CD8-positive, alpha-beta memory T cell (primary cell): ENCODE measurements around the gene PLEKHM3. TPM values are rescaled to one million over a fixed set of nuclear protein-coding genes. Genes with fewer than 3 reads are reported as not detected.
A peak's percentile ranks its signal among the peaks of the same experiment; 100 is the strongest.
"Not testable (repeated sequence)": the region's sequence is repeated elsewhere in the genome, so short reads cannot be mapped to it uniquely, and the experiment has no call there.

Experiments used
- CTCF ChIA-PET: fragments of 350-600 bp; sonication (Branson Sonifier 250); formaldehyde crosslinking; loops from one replicate; lab custom pipeline; 2021; ENCODE audit warnings: antibody characterized with exemption; lab: Charles Lee
- POLR2A ChIA-PET: fragments of 350-600 bp; sonication (Branson Sonifier 250); formaldehyde crosslinking; loops from one replicate; lab custom pipeline; 2021; ENCODE audit warnings: antibody characterized with exemption; lab: Charles Lee
- DNase-seq, 5 donors: peaks; one replicate each; pipeline versions ENCODE4 v3.0.0 to v3.0.0-alpha.2; 2020 to 2022; ENCODE audit warnings: mixed read lengths in 1 of 5
- H3K27ac ChIP-seq: one replicate; pipeline ENCODE4 v1.7.0; 2013; ENCODE audit warnings: low read depth, mild to moderate bottlenecking, low read length, moderate library complexity
- H3K27me3 ChIP-seq: 2 replicates; pipeline ENCODE4 v1.7.0; 2013; ENCODE audit warnings: low read length, mild to moderate bottlenecking; ENCODE audit not compliant: insufficient read depth, poor library complexity, severe bottlenecking
- H3K36me3 ChIP-seq: 2 replicates; pipeline ENCODE4 v1.7.0; 2013; ENCODE audit warnings: mild to moderate bottlenecking, low read length, moderate library complexity; ENCODE audit not compliant: insufficient read depth
- H3K4me1 ChIP-seq: 2 replicates; pipeline ENCODE4 v1.7.0; 2013; ENCODE audit warnings: mild to moderate bottlenecking, low read length, moderate library complexity; ENCODE audit not compliant: insufficient read depth
- H3K4me3 ChIP-seq: 2 replicates; pipeline ENCODE4 v1.7.0; 2013; ENCODE audit warnings: mild to moderate bottlenecking, low read length
- H3K9me3 ChIP-seq: 2 replicates; pipeline ENCODE4 v1.7.0; 2013; ENCODE audit warnings: mild to moderate bottlenecking, low read length
- H3K27ac Mint-ChIP-seq, 8 donors: one replicate each; pipeline ENCODE4 v1.8.0; 2020 to 2021; ENCODE audit warnings: mixed read lengths in 8 of 8, mild to moderate bottlenecking in 6 of 8, inconsistent platforms in 3 of 8, moderate library complexity in 3 of 8
- H3K27me3 Mint-ChIP-seq, 2 donors: one replicate each; pipeline ENCODE4 v1.8.0; 2020 to 2021; ENCODE audit warnings: mixed read lengths in 2 of 2, mild to moderate bottlenecking in 1 of 2, moderate library complexity in 1 of 2
- H3K36me3 Mint-ChIP-seq, 3 donors: one replicate each; pipeline ENCODE4 v1.8.0; 2020 to 2021; ENCODE audit warnings: mixed read lengths in 3 of 3, inconsistent platforms in 1 of 3, mild to moderate bottlenecking in 1 of 3
- H3K4me1 Mint-ChIP-seq, 3 donors: one replicate each; pipeline ENCODE4 v1.8.0; 2020 to 2021; ENCODE audit warnings: mixed read lengths in 3 of 3, inconsistent platforms in 1 of 3, mild to moderate bottlenecking in 1 of 3
- H3K4me3 Mint-ChIP-seq, 7 donors: one replicate each; pipeline ENCODE4 v1.8.0; 2020 to 2021; ENCODE audit warnings: mixed read lengths in 7 of 7, mild to moderate bottlenecking in 6 of 7, moderate library complexity in 4 of 7, inconsistent platforms in 2 of 7
- H3K9me3 Mint-ChIP-seq, 5 donors: one replicate each; pipeline ENCODE4 v1.8.0; 2020 to 2022; ENCODE audit warnings: mixed read lengths in 5 of 5, mild to moderate bottlenecking in 3 of 5, moderate library complexity in 2 of 5, inconsistent platforms in 1 of 5
- polyA plus RNA-seq: library from polyadenylated mRNA; unstranded; fragments of 300-500 nt; fragmentation: Illumina TruSeq; gene quantifications from one replicate; pipeline ENCODE4 v1.2.3, GENCODE V29; 2021
- total RNA-seq, 2 experiments: library from RNA; stranded (reverse); gene quantifications; one replicate each; pipeline ENCODE4 v1.2.3, GENCODE V29; 2021

The PLEKHM3 gene
- total and polyA plus RNA-seq, 3 experiments from 2014 or later = 4.4 to 7.2 (median 6.9) TPM

DNA sequence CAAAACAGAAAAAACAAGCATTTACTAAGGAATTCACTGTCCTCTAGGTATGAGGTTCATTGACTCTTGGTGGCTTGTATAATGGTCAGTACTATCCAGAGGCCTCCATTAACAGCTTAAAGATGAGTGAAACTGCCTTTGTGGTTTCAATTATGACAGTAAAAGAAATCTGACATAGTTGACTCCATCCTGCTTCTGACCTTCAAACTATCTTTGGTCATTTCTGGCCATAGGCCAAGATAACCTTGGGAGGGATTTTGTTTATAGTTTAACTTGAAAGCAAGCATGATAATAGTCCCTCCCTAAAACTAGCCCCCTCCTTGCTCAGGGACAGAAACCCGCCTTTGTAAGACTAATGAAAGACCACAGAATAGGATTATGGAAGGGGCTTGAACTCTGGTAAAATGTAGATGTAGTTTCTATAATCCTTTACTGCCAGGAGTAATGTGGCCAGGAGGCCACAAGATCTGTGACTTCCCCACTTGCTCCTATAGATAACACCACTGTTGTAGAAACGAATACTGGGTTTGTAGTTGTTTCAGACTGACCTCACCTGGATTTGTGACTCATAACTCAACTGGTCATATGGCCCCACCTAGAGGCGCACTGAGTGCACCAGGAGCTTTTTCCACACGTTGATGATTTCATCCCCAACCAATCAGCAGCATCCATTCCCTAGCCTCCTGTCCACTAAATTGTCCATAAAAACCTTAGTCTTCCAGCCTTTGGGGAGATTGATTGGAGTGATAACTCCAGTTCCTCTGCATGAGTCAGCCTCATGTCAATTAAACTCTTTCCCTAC is 8.6 kb upstream of the PLEKHM3 start:
- DNase-seq = peak in 3 of 5 donors; percentile 8 to 64 (median 27)
- no peaks in the 10 kb centered on the region for H3K4me1 ChIP-seq
- H3K36me3 ChIP-seq = no peaks in the 10 kb centered on the region
- H3K27me3 ChIP-seq = no peaks in the 10 kb centered on the region
- no peak overlapping the region for H3K27ac ChIP-seq
- H3K4me3 ChIP-seq = no peak overlapping the region
- no peaks in the 10 kb centered on the region for H3K9me3 ChIP-seq
- Mint-ChIP-seq H3K9me3 (no peaks in the 10 kb centered on the region), H3K4me1 (no peaks in the 10 kb centered on the region), H3K4me3 (no peak overlapping the region), H3K27ac (no peak overlapping the region), H3K36me3 (no peaks in the 10 kb centered on the region), H3K27me3 (peaks cover 2 to 10% of the 10 kb centered on the region in 2 donors)
- ChIA-PET POLR2A (no interaction called here), CTCF (interaction anchor here (1.1 to 2.8 kb wide), 5 partner anchors 27 to 408 kb away, joined by 3 to 10 read pairs (median 4); partner anchors contain the start of gene METTL21A)

DNA sequence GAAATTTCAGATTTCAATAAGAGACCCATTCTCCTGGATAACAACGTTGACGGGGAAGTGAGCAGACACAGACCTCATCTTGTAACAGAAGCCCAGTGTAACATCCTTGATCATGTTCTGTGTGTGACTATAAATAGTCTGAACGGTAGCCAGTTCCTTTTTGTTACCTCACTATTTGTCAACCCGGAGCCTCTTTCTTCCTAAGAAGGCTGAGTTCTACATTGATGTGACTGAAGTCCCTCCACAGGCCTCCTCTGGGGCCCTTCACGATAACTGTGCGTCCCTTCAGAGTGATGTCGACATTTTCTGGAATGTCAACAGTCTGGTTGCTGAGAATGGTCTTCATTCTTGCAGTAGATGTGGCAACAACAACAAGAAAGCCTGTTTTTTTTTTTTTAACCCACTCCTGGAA is 6.3 kb upstream of the PLEKHM3 start:
- Histone ChIP-seq H3K27ac (no peak overlapping the region), H3K4me1 (no peaks in the 10 kb centered on the region), H3K36me3 (no peaks in the 10 kb centered on the region), H3K27me3 (no peaks in the 10 kb centered on the region), H3K4me3 (no peak overlapping the region), H3K9me3 (no peaks in the 10 kb centered on the region)
- CTCF ChIA-PET = no interaction called here
- no peak for DNase-seq
- no peak overlapping the region for H3K27ac Mint-ChIP-seq
- peaks cover 2 to 10% of the 10 kb centered on the region in 2 donors for H3K27me3 Mint-ChIP-seq
- no peaks in the 10 kb centered on the region for H3K36me3 Mint-ChIP-seq
- POLR2A ChIA-PET = no interaction called here
- H3K4me1 Mint-ChIP-seq = no peaks in the 10 kb centered on the region
- H3K9me3 Mint-ChIP-seq = no peaks in the 10 kb centered on the region
- H3K4me3 Mint-ChIP-seq = no peak overlapping the region

DNA sequence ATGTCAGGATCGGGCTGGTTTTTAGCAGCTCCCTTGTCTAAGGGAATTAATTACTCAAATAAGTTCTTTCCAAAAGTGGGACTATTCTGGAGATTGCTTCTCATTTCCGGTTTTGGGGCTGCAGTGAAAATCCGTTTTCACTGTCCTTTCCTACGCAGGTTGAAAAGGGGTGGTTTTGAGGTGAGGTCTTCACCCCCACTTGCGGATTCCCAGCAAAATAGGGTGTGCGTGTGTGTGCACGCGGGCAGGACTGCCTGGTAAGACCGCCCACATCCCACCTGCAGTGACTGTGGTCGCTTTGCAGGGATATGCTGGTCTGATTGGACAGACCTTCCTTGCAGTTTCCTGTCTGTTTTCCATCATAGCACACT is 472 bp upstream of the PLEKHM3 start:
- Mint-ChIP-seq H3K9me3 (no peaks in the 10 kb centered on the region), H3K36me3 (peaks cover 0 to 12% (median 3%) of the 10 kb centered on the region in 3 donors), H3K27me3 (no peaks in the 10 kb centered on the region), H3K4me1 (peaks cover 26 to 34% (median 34%) of the 10 kb centered on the region in 3 donors), H3K27ac (peak overlapping the region; percentile 79 to 96 (median 94)), H3K4me3 (peak overlapping the region; percentile 90 to 100 (median 97))
- Histone ChIP-seq H3K4me3 (peak overlapping the region; percentile 79), H3K36me3 (no peaks in the 10 kb centered on the region), H3K9me3 (no peaks in the 10 kb centered on the region), H3K27ac (peak overlapping the region; percentile 68), H3K27me3 (no peaks in the 10 kb centered on the region), H3K4me1 (no peaks in the 10 kb centered on the region)
- ChIA-PET POLR2A (interaction anchor here (0.7 to 2.7 kb wide), 4 partner anchors 315 to 1940 kb away, joined by 3 to 13 read pairs (median 4); partner anchors contain the start of genes CCNYL1, CREB1 and INO80D), CTCF (interaction anchor here (1.2 to 3.8 kb wide), 3 partner anchors 15 to 400 kb away, joined by 3 to 12 read pairs (median 4); partner anchors contain the start of gene METTL21A)
- DNase-seq = peak in 1 of 5 donors; percentile 20

DNA sequence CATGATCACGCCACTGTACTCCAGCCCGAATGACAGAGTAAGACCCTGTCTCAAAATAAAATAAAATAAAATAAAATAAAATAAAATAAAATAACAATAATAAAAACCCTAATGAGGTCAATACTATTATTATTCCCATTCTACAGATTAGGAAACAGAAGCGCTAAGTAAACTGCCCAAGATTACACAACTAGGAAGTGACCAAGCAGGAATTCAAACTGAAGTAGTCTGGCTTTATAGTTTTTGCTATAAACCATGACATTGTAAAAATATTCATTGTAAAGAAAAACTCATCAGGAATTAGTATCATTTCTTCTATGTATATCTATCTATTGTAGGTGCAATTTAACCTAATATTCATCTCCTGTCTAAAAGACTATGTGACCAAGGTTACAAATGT is 1.2 kb downstream of the PLEKHM3 start:
- no peak overlapping the region for H3K4me3 ChIP-seq
- H3K4me3 Mint-ChIP-seq = peak overlapping the region in 5 of 7 donors; percentile 1 to 93 (median 27)
- H3K9me3 Mint-ChIP-seq = no peaks in the 10 kb centered on the region

DNA sequence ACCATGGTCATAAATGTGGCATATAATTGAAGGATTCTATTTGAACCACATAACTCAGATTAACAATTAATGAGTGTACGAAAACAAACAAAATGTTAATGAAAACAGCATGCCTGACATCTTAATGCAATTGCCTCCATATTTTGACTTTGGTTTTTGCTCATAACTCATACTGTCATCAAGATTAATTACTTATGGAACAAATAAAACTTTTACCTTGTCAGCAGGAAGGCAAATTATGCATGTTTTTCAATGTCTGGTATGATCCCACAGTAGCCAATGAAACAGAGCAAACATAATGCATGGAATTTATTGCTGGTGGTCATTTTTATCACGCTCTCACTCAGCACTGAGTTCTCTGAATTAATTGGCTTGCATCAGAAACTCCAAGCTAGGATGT is 5.1 kb downstream of the PLEKHM3 start:
- H3K36me3 Mint-ChIP-seq = peaks cover 3 to 28% (median 10%) of the 10 kb centered on the region in 3 donors
- peaks cover 35 to 64% (median 54%) of the 10 kb centered on the region in 3 donors for H3K4me1 Mint-ChIP-seq
- POLR2A ChIA-PET = no interaction called here
- Histone ChIP-seq H3K9me3 (no peaks in the 10 kb centered on the region), H3K4me1 (no peaks in the 10 kb centered on the region), H3K27ac (no peak overlapping the region), H3K4me3 (no peak overlapping the region), H3K36me3 (no peaks in the 10 kb centered on the region), H3K27me3 (no peaks in the 10 kb centered on the region)
- H3K27ac Mint-ChIP-seq = no peak overlapping the region
- H3K4me3 Mint-ChIP-seq = no peak overlapping the region
- DNase-seq = no peak
- H3K27me3 Mint-ChIP-seq = no peaks in the 10 kb centered on the region
- H3K9me3 Mint-ChIP-seq = no peaks in the 10 kb centered on the region
- CTCF ChIA-PET = no interaction called here

More for the DNA sequence above, 1.2 kb downstream of the PLEKHM3 start:
- DNase-seq = no peak
- Mint-ChIP-seq H3K27ac (peak overlapping the region in 1 of 8 donors; percentile 24), H3K27me3 (no peaks in the 10 kb centered on the region), H3K36me3 (peaks cover 3 to 21% (median 6%) of the 10 kb centered on the region in 3 donors), H3K4me1 (peaks cover 28 to 50% (median 47%) of the 10 kb centered on the region in 3 donors)
- Histone ChIP-seq H3K4me1 (no peaks in the 10 kb centered on the region), H3K36me3 (no peaks in the 10 kb centered on the region), H3K27me3 (no peaks in the 10 kb centered on the region), H3K9me3 (no peaks in the 10 kb centered on the region), H3K27ac (no peak overlapping the region)
- ChIA-PET CTCF (interaction anchor here (0.8 to 3.8 kb wide), 2 partner anchors 17 to 278 kb away, joined by 3 to 12 read pairs; no protein-coding TSS in a partner anchor), POLR2A (interaction anchor here (2.7 kb wide), 1 partner anchor 494 kb away, joined by 13 read pairs; the partner anchor contains the start of gene CREB1)

DNA sequence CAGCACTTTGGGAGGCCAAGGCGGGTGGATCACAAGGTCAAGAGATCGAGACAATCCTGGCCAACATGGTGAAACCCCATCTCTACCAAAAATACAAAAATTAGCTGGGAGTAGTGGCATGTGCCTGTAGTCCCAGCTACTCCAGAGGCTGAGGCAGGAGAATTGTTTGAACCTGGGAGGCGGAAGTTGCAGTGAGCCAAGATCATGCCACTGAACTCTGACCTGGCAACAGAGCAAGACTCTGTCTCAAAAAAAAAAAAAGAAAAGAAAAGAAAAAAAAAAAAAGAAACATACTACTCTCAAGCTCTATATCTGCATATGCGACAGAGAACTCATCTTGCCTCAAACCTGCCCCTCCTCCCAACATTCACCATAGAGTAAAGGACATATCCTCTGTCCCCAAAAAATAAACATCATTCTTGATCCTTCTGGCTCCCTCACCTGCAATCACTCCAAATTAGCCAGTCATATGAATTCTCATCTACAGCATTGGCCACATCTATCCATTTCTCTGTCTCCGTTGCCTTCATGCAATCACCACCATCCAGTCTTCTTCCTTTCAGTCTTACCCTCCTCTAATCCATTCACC is 7.1 kb downstream of the PLEKHM3 start:
- CTCF ChIA-PET, H3K27me3 Mint-ChIP-seq, H3K27me3 ChIP-seq, H3K4me3 ChIP-seq, DNase-seq, H3K36me3 ChIP-seq, POLR2A ChIA-PET, H3K9me3 Mint-ChIP-seq, H3K27ac ChIP-seq, H3K4me1 ChIP-seq, H3K4me3 Mint-ChIP-seq, H3K9me3 ChIP-seq: not testable (repeated sequence)
- Mint-ChIP-seq H3K4me1 (peaks cover 35 to 57% (median 49%) of the 10 kb centered on the region in 3 donors), H3K36me3 (peaks cover 3 to 24% (median 14%) of the 10 kb centered on the region in 3 donors), H3K27ac (peak overlapping the region in 5 of 8 donors; percentile 0 to 62 (median 5))

DNA sequence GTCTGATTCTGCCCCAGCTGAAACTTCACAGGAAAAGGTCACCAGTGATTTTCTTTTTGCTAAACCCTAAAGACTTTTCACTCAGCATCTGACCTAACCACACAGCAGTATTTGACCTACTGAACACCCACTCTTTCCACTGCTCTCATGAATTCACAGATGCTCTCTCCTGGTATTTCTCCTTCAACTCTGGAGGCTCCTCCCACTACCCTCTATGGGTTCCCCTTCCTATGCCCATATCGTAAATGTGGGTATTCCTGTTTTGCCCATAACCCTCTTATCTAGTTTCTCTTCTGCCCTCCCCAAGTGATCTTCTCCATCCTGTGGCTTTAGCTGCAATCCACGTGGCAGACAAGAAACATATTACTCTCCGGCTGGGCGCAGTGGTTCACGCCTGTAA is 7.6 kb downstream of the PLEKHM3 start:
- no peaks in the 10 kb centered on the region for H3K36me3 ChIP-seq
- no peak overlapping the region for H3K4me3 Mint-ChIP-seq
- no peaks in the 10 kb centered on the region for H3K9me3 Mint-ChIP-seq
- peaks cover 36 to 57% (median 45%) of the 10 kb centered on the region in 3 donors for H3K4me1 Mint-ChIP-seq
- H3K4me1 ChIP-seq = no peaks in the 10 kb centered on the region
- H3K9me3 ChIP-seq = no peaks in the 10 kb centered on the region
- H3K27me3 ChIP-seq = no peaks in the 10 kb centered on the region
- no peak overlapping the region for H3K4me3 ChIP-seq
- no peak overlapping the region for H3K27ac ChIP-seq
- DNase-seq = no peak
- H3K27ac Mint-ChIP-seq = peak overlapping the region in 2 of 8 donors; percentile 0 to 30
- H3K27me3 Mint-ChIP-seq = no peaks in the 10 kb centered on the region
- CTCF ChIA-PET = no interaction called here
- POLR2A ChIA-PET = no interaction called here
- peaks cover 3 to 24% (median 14%) of the 10 kb centered on the region in 3 donors for H3K36me3 Mint-ChIP-seq

DNA sequence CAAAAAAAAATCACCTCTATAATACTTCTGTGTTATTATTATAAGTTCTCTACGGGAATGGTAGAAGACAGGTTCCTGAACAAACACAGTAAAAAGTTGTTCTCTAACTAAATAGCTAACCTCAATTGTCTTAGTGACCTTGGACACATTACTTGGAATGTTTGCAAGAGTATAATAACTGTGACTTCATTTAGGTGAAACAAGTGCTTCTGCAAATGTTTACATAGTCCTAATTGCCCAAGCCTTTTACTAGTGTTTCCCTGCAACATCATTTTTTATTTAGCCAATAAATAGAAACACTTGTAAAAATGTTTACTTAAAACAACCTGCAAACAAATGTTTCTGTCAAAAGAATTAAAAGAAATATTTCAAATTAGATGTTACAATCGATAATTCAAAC is 9.9 kb downstream of the PLEKHM3 start:
- H3K4me3 Mint-ChIP-seq = no peak overlapping the region
- no peak overlapping the region for H3K27ac Mint-ChIP-seq
- no peaks in the 10 kb centered on the region for H3K9me3 Mint-ChIP-seq
- H3K36me3 Mint-ChIP-seq = peaks cover 0 to 22% (median 13%) of the 10 kb centered on the region in 3 donors
- no peaks in the 10 kb centered on the region for H3K27me3 Mint-ChIP-seq
- Histone ChIP-seq H3K4me3 (no peak overlapping the region), H3K27ac (no peak overlapping the region), H3K9me3 (no peaks in the 10 kb centered on the region), H3K4me1 (no peaks in the 10 kb centered on the region), H3K36me3 (no peaks in the 10 kb centered on the region), H3K27me3 (no peaks in the 10 kb centered on the region)
- POLR2A ChIA-PET = no interaction called here
- CTCF ChIA-PET = no interaction called here
- DNase-seq = no peak
- H3K4me1 Mint-ChIP-seq = peaks cover 33 to 62% (median 36%) of the 10 kb centered on the region in 3 donors
